ES-I3 (cell line): Measurements from ENCODE around the gene ETF1.

Experiments
- H3K36me3 ChIP-seq: 2 replicates; pipeline ENCODE4 v1.6.1; 2013; ENCODE audit warnings: mild to moderate bottlenecking, low read length, control low read depth, moderate library complexity; ENCODE audit not compliant: insufficient read depth
- H3K4me1 ChIP-seq: 2 replicates; pipeline ENCODE4 v1.6.1; 2013; ENCODE audit warnings: mild to moderate bottlenecking, control low read depth, low read length; ENCODE audit not compliant: insufficient read depth
- H3K9ac ChIP-seq: 2 replicates; pipeline ENCODE4 v1.6.1; 2013; ENCODE audit warnings: low read depth, mild to moderate bottlenecking, low read length, moderate library complexity
- H3K9me3 ChIP-seq: 2 replicates; pipeline ENCODE4 v1.6.1; 2013; ENCODE audit warnings: mild to moderate bottlenecking, low read length, moderate library complexity; ENCODE audit not compliant: control insufficient read depth, insufficient read depth

ETF1 gene

GRCh38 chr5:138542956-138543729 lies at the start of gene ETF1:
ETF1 (minus strand) TSS chr5:138543236; CDS start chr5:138542918, 318 bp downstream.
- Histone ChIP-seq H3K36me3 (peaks cover 4% of the 10 kb centered on the region; the same call in 1 of the 2 replicates), H3K9ac (peak within 1 kb of the TSS; percentile 90), H3K4me1 (peaks cover 11% of the 10 kb centered on the region; the same call in 1 of the 2 replicates), H3K9me3 (no peaks in the 10 kb centered on the region)

- H3K36me3 ChIP-seq = no peaks in the 10 kb centered on the region
- H3K9ac ChIP-seq = no peak overlapping the region
- H3K4me1 ChIP-seq = no peaks in the 10 kb centered on the region
- H3K9me3 ChIP-seq = no peaks in the 10 kb centered on the region
Measured at GRCh38 chr5:138588013-138588788, 45.2 kb upstream of the ETF1 start.

- Histone ChIP-seq H3K9me3 (no peaks in the 10 kb centered on the region), H3K36me3 (no peaks in the 10 kb centered on the region), H3K9ac (no peak overlapping the region)
Measured at GRCh38 chr5:138585157-138585556, 42.1 kb upstream of the ETF1 start.

GRCh38 chr5:138583984-138584637 lies 41.1 kb upstream of the ETF1 start:
- Histone ChIP-seq H3K36me3 (no peaks in the 10 kb centered on the region), H3K9ac (no peak overlapping the region), H3K9me3 (no peaks in the 10 kb centered on the region), H3K4me1 (no peaks in the 10 kb centered on the region)

More at GRCh38 chr5:138585157-138585556, 42.1 kb upstream of the ETF1 start:
- no peaks in the 10 kb centered on the region for H3K4me1 ChIP-seq

- no peaks in the 10 kb centered on the region for H3K36me3 ChIP-seq
- no peaks in the 10 kb centered on the region for H3K4me1 ChIP-seq
- H3K9ac ChIP-seq = no peak overlapping the region
- no peaks in the 10 kb centered on the region for H3K9me3 ChIP-seq
Measured at GRCh38 chr5:138582959-138583358, 39.9 kb upstream of the ETF1 start.

GRCh38 chr5:138580777-138581176 lies 37.7 kb upstream of the ETF1 start:
- Histone ChIP-seq H3K9ac (no peak overlapping the region), H3K9me3 (no peaks in the 10 kb centered on the region), H3K4me1 (no peaks in the 10 kb centered on the region)

GRCh38 chr5:138580001-138580400 lies 37.0 kb upstream of the ETF1 start:
- Histone ChIP-seq H3K36me3 (no peaks in the 10 kb centered on the region), H3K4me1 (no peaks in the 10 kb centered on the region), H3K9ac (no peak overlapping the region), H3K9me3 (no peaks in the 10 kb centered on the region)

More at GRCh38 chr5:138580777-138581176, 37.7 kb upstream of the ETF1 start:
- no peaks in the 10 kb centered on the region for H3K36me3 ChIP-seq

GRCh38 chr5:138579517-138579863 lies 36.5 kb upstream of the ETF1 start:
- no peaks in the 10 kb centered on the region for H3K36me3 ChIP-seq
- no peaks in the 10 kb centered on the region for H3K9me3 ChIP-seq
- no peaks in the 10 kb centered on the region for H3K4me1 ChIP-seq
- no peak overlapping the region for H3K9ac ChIP-seq

- peaks cover 11% of the 10 kb centered on the region for H3K36me3 ChIP-seq
- H3K9ac ChIP-seq = no peak overlapping the region
- H3K9me3 ChIP-seq = no peaks in the 10 kb centered on the region
- no peaks in the 10 kb centered on the region for H3K4me1 ChIP-seq
Measured at GRCh38 chr5:138577452-138577851, 34.4 kb upstream of the ETF1 start.

- Histone ChIP-seq H3K4me1 (no peaks in the 10 kb centered on the region), H3K36me3 (peaks cover 27% of the 10 kb centered on the region), H3K9me3 (no peaks in the 10 kb centered on the region), H3K9ac (peak within 1 kb of the TSS; percentile 87)
Measured at GRCh38 chr5:138575194-138576015, 32.4 kb upstream of the ETF1 start, which contains the start of gene HSPA9. HSPA9 (minus strand) TSS chr5:138575401; CDS start chr5:138575318, 83 bp downstream.

- Histone ChIP-seq H3K36me3 (peaks cover 32% of the 10 kb centered on the region), H3K4me1 (no peaks in the 10 kb centered on the region), H3K9me3 (no peaks in the 10 kb centered on the region), H3K9ac (peak overlapping the region; percentile 87)
Measured at GRCh38 chr5:138574744-138575193, 31.7 kb upstream of the ETF1 start.

- peaks cover 36% of the 10 kb centered on the region for H3K36me3 ChIP-seq
- H3K4me1 ChIP-seq = no peaks in the 10 kb centered on the region
- H3K9me3 ChIP-seq = no peaks in the 10 kb centered on the region
- peak overlapping the region; percentile 87 for H3K9ac ChIP-seq
Measured at GRCh38 chr5:138573949-138574670, 31.1 kb upstream of the ETF1 start.

GRCh38 chr5:138573223-138573622 lies 30.2 kb upstream of the ETF1 start:
- H3K9me3 ChIP-seq = no peaks in the 10 kb centered on the region
- peaks cover 43% of the 10 kb centered on the region for H3K36me3 ChIP-seq
- peak overlapping the region; percentile 87; the same call in 1 of the 2 replicates for H3K9ac ChIP-seq
- no peaks in the 10 kb centered on the region for H3K4me1 ChIP-seq
